HepG2 (cell line): ENCODE results near the gene PCSK2. TPM values are rescaled to one million over a fixed set of nuclear protein-coding genes. Genes with fewer than 3 reads are reported as not detected.

ENCODE experiments used
- AFF4 ChIP-seq: sonication (generic); formaldehyde crosslinking; IDR thresholded peaks from 2 replicates; pipeline ENCODE4 v1.4.0; 2020; ENCODE audit warnings: missing genetic modification reagents
- ATAD3A ChIP-seq: sonication (generic); formaldehyde crosslinking; IDR thresholded peaks from 2 replicates; pipeline ENCODE4 v1.4.0; 2020; ENCODE audit warnings: missing genetic modification reagents
- ELF1 ChIP-seq: sonication (generic); formaldehyde crosslinking; IDR thresholded peaks from 2 replicates; pipeline ENCODE4 v1.4.0; 2020; ENCODE audit warnings: missing genetic modification reagents
- GMEB2 ChIP-seq: IDR thresholded peaks from 2 replicates; pipeline ENCODE4 v1.6.1; 2016; ENCODE audit warnings: missing biosample characterization, missing genetic modification reagents, low read depth
- HES4 ChIP-seq: sonication (generic); formaldehyde crosslinking; IDR thresholded peaks from 2 replicates; pipeline ENCODE4 v1.9.0; 2021; ENCODE audit warnings: mild to moderate bottlenecking, missing genetic modification reagents, borderline replicate concordance
- PBX2 ChIP-seq: IDR thresholded peaks from 2 replicates; pipeline ENCODE4 v1.6.1; 2016; ENCODE audit warnings: control low read depth
- POGZ ChIP-seq: sonication (generic); formaldehyde crosslinking; IDR thresholded peaks from 2 replicates; pipeline ENCODE4 v1.4.0; 2020; ENCODE audit warnings: mild to moderate bottlenecking, missing genetic modification reagents
- RXRB ChIP-seq: IDR thresholded peaks from 2 replicates; pipeline ENCODE4 v1.6.1; 2016; ENCODE audit warnings: borderline replicate concordance, missing genetic modification reagents, missing compliant biosample characterization
- ZNF10 ChIP-seq: sonication (generic); formaldehyde crosslinking; IDR thresholded peaks from 2 replicates; pipeline ENCODE4 v1.4.0; 2020; ENCODE audit warnings: mild to moderate bottlenecking, low read depth, missing genetic modification reagents, borderline replicate concordance
- ZNF572 ChIP-seq: sonication (generic); formaldehyde crosslinking; IDR thresholded peaks from 2 replicates; pipeline ENCODE4 v1.5.1; 2020; ENCODE audit warnings: mild to moderate bottlenecking, missing genetic modification reagents
- polyA plus RNA-seq, 8 experiments: library from polyadenylated mRNA; depleted of rRNA in 3 of 8; stranded (reverse) in 7 of 8; unstranded in 1 of 8; fragments of >200 nt; fragmentation: Illumina TruSeq in 4 of 8; extraction: Trizol in 4 of 8; gene quantifications; 2 replicates each; pipeline versions ENCODE4 v1.2.1 to v1.2.3, GENCODE V29; 2011 to 2016; ENCODE audit warnings: low read depth in 4 of 8, missing spikeins in 1 of 8, mixed read lengths in 1 of 8; ENCODE audit not compliant: insufficient read depth in 1 of 8
- total RNA-seq, 5 experiments: library from RNA; depleted of rRNA; stranded (reverse); fragments of >200 nt; fragmentation: Illumina TruSeq; extraction: Trizol; gene quantifications; 2 replicates each; pipeline ENCODE4 v1.2.3, GENCODE V29; 2016; ENCODE audit warnings: low read depth in 1 of 5
- TF ChIP-seq, protein P1 (sequence below): sonication (generic); formaldehyde crosslinking; IDR thresholded peaks from 2 replicates; pipeline ENCODE4 v1.5.0; 2020; ENCODE audit warnings: missing genetic modification reagents, mild to moderate bottlenecking, borderline replicate concordance
- TF ChIP-seq, protein P2 (sequence below): IDR thresholded peaks from 2 replicates; pipeline ENCODE4 v1.6.1; 2016; ENCODE audit warnings: low read depth, missing genetic modification reagents, missing compliant biosample characterization
- TF ChIP-seq, protein P3 (sequence below): sonication (generic); formaldehyde crosslinking; IDR thresholded peaks from 2 replicates; pipeline ENCODE4 v1.8.0; 2022; ENCODE audit warnings: mild to moderate bottlenecking, missing genetic modification reagents, moderate library complexity

PCSK2 gene
- total and polyA plus RNA-seq, 2 of the 13 experiments (the other 11 are each of a cell fraction or from before 2014, with no cell fraction given) = not detected

DNA sequence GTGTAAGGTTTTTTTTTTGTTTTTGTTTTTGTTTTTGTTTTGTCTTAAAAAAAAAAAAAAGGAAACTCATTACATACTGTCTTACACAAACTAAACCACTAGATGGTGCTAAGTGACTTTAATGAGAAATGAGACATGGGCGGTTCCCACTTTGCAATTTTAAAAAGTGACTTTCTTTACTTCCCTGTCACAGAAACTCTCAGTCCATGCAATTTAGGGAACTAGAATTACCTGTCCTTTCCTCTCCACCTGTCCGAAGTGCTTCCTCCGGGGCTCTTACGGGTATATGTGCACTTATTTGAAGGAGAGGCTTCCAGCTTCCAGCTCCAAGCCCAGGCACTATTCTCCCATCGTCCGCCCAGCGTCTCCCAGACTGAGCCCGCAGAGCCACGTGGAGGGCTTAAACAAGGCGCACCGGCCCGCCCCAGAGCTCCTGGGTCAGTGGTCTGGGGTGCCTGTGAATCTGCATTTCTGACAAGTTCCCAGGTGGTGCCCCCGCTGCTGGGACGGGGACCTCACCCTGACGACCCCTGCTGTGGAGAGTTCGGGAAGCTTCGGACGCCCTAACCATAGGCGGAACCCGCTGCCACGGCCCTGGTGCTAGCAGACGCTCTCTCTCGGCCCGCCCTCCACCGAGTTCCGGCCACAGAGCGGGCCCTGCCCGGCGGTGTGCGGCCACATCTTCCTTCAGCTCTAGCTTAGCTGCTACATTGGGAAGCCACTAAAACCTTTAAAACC lies 278.2 kb downstream of the PCSK2 start (continued):
- TF ChIP-seq, protein P1, sequence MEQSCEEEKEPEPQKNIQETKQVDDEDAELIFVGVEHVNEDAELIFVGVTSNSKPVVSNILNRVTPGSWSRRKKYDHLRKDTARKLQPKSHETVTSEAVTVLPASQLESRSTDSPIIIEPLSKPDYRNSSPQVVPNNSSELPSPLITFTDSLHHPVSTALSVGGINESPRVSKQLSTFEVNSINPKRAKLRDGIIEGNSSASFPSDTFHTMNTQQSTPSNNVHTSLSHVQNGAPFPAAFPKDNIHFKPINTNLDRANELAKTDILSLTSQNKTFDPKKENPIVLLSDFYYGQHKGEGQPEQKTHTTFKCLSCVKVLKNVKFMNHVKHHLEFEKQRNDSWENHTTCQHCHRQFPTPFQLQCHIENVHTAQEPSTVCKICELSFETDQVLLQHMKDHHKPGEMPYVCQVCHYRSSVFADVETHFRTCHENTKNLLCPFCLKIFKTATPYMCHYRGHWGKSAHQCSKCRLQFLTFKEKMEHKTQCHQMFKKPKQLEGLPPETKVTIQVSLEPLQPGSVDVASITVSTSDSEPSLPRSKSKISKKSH (CRISPR knock-in tag) = peak; percentile 72; the same call in 1 of the 2 replicates
- TF ChIP-seq GMEB2 (no peak), POGZ (no peak), ATAD3A (CRISPR knock-in tag) (no peak; the same call in 1 of the 2 replicates), RXRB (CRISPR knock-in tag) (no peak), AFF4 (CRISPR knock-in tag) (no peak), ZNF572 (peak; percentile 91; the same call in 1 of the 2 replicates), PBX2 (no peak), ELF1 (CRISPR knock-in tag) (peak; percentile 25; the same call in 1 of the 2 replicates), ZNF10 (CRISPR knock-in tag) (no peak), HES4 (CRISPR knock-in tag) (peak; percentile 25; the same call in 1 of the 2 replicates)
- TF ChIP-seq, protein P2, sequence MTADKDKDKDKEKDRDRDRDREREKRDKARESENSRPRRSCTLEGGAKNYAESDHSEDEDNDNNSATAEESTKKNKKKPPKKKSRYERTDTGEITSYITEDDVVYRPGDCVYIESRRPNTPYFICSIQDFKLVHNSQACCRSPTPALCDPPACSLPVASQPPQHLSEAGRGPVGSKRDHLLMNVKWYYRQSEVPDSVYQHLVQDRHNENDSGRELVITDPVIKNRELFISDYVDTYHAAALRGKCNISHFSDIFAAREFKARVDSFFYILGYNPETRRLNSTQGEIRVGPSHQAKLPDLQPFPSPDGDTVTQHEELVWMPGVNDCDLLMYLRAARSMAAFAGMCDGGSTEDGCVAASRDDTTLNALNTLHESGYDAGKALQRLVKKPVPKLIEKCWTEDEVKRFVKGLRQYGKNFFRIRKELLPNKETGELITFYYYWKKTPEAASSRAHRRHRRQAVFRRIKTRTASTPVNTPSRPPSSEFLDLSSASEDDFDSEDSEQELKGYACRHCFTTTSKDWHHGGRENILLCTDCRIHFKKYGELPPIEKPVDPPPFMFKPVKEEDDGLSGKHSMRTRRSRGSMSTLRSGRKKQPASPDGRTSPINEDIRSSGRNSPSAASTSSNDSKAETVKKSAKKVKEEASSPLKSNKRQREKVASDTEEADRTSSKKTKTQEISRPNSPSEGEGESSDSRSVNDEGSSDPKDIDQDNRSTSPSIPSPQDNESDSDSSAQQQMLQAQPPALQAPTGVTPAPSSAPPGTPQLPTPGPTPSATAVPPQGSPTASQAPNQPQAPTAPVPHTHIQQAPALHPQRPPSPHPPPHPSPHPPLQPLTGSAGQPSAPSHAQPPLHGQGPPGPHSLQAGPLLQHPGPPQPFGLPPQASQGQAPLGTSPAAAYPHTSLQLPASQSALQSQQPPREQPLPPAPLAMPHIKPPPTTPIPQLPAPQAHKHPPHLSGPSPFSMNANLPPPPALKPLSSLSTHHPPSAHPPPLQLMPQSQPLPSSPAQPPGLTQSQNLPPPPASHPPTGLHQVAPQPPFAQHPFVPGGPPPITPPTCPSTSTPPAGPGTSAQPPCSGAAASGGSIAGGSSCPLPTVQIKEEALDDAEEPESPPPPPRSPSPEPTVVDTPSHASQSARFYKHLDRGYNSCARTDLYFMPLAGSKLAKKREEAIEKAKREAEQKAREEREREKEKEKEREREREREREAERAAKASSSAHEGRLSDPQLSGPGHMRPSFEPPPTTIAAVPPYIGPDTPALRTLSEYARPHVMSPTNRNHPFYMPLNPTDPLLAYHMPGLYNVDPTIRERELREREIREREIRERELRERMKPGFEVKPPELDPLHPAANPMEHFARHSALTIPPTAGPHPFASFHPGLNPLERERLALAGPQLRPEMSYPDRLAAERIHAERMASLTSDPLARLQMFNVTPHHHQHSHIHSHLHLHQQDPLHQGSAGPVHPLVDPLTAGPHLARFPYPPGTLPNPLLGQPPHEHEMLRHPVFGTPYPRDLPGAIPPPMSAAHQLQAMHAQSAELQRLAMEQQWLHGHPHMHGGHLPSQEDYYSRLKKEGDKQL (CRISPR knock-in tag) = no peak
- TF ChIP-seq, protein P3, sequence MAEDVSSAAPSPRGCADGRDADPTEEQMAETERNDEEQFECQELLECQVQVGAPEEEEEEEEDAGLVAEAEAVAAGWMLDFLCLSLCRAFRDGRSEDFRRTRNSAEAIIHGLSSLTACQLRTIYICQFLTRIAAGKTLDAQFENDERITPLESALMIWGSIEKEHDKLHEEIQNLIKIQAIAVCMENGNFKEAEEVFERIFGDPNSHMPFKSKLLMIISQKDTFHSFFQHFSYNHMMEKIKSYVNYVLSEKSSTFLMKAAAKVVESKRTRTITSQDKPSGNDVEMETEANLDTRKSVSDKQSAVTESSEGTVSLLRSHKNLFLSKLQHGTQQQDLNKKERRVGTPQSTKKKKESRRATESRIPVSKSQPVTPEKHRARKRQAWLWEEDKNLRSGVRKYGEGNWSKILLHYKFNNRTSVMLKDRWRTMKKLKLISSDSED (CRISPR knock-in tag) = no peak
